GM23338 (cell line): ENCODE measurements around the gene DPH6. TPM values are rescaled to one million over a fixed set of nuclear protein-coding genes. Genes with fewer than 3 reads are reported as not detected.

Experiments used
- ATAC-seq: fragments of 200-7000 bp; cut with Tn5 transposase; 3 replicates; pipeline ENCODE4 v1.9.1; 2020
- DNase-seq: peaks from one replicate; pipeline ENCODE4 v3.0.0-alpha.2; 2015; ENCODE audit warnings: low spot score
- H2AFZ ChIP-seq: fragments of 200-600 bp; sonication (generic); 2 replicates; pipeline ENCODE4 v1.8.0; 2016; ENCODE audit warnings: antibody characterized with exemption, mild to moderate bottlenecking, moderate library complexity
- H3F3A ChIP-seq: fragments of 200-600 bp; sonication (generic); replicated peaks from 2 replicates; pipeline ENCODE4 v1.8.0; 2017; ENCODE audit warnings: antibody characterized with exemption, mixed run types, low read depth
- H3K27ac ChIP-seq: fragments of 200-600 bp; sonication (generic); 2 replicates; pipeline ENCODE4 v1.6.1; 2016; ENCODE audit warnings: low read depth
- H3K27me3 ChIP-seq: fragments of 200-600 bp; sonication (generic); 2 replicates; pipeline ENCODE4 v1.8.0; 2016; ENCODE audit warnings: mild to moderate bottlenecking, mixed run types, moderate library complexity; ENCODE audit not compliant: insufficient read depth
- H3K36me3 ChIP-seq: fragments of 200-600 bp; sonication (generic); 2 replicates; pipeline ENCODE4 v1.8.0; 2016; ENCODE audit warnings: mild to moderate bottlenecking; ENCODE audit not compliant: insufficient read depth
- H3K4me1 ChIP-seq: fragments of 200-600 bp; sonication (generic); 2 replicates; pipeline ENCODE4 v1.8.0; 2016; ENCODE audit warnings: mild to moderate bottlenecking, moderate library complexity; ENCODE audit not compliant: insufficient read depth
- H3K4me2 ChIP-seq: fragments of 200-600 bp; sonication (generic); 2 replicates; pipeline ENCODE4 v1.7.1; 2017; ENCODE audit warnings: mixed run types
- H3K4me3 ChIP-seq: fragments of 200-600 bp; sonication (generic); 2 replicates; pipeline ENCODE4 v1.6.1; 2016; ENCODE audit warnings: mixed run types
- H3K79me2 ChIP-seq: fragments of 200-600 bp; sonication (generic); replicated peaks from 2 replicates; pipeline ENCODE4 v1.8.0; 2017; ENCODE audit warnings: mild to moderate bottlenecking; ENCODE audit not compliant: insufficient read depth
- H3K9me2 ChIP-seq: fragments of 200-600 bp; sonication (generic); 2 replicates; pipeline ENCODE4 v1.8.0; 2017; ENCODE audit not compliant: insufficient read depth
- H4K20me1 ChIP-seq: fragments of 200-600 bp; sonication (generic); replicated peaks from 2 replicates; pipeline ENCODE4 v1.8.0; 2017; ENCODE audit warnings: mild to moderate bottlenecking; ENCODE audit not compliant: insufficient read depth
- H3K27ac Mint-ChIP-seq: 2 replicates; pipeline ENCODE4 v1.8.0; 2020; ENCODE audit warnings: inconsistent platforms, mild to moderate bottlenecking, moderate library complexity, mixed read lengths
- H3K27me3 Mint-ChIP-seq: 3 replicates; pipeline ENCODE4 v1.8.0; 2022; ENCODE audit warnings: low read depth, mild to moderate bottlenecking, moderate library complexity, mixed read lengths, inconsistent platforms; ENCODE audit not compliant: insufficient read depth, poor library complexity
- H3K36me3 Mint-ChIP-seq: 3 replicates; pipeline ENCODE4 v1.8.0; 2021; ENCODE audit warnings: low read depth, mild to moderate bottlenecking, inconsistent platforms, moderate library complexity, mixed read lengths
- H3K4me1 Mint-ChIP-seq: 3 replicates; pipeline ENCODE4 v1.8.0; 2020; ENCODE audit warnings: mild to moderate bottlenecking, inconsistent platforms, mixed read lengths
- H3K4me3 Mint-ChIP-seq: 3 replicates; pipeline ENCODE4 v1.8.0; 2021; ENCODE audit warnings: moderate library complexity, mild to moderate bottlenecking, inconsistent platforms, mixed read lengths
- H3K9me3 Mint-ChIP-seq: 3 replicates; pipeline ENCODE4 v1.8.0; 2020; ENCODE audit warnings: moderate library complexity, mild to moderate bottlenecking, inconsistent platforms, mixed read lengths
- CREB1 ChIP-seq: fragments of 250-450 bp; sonication (Bioruptor Pico); IDR thresholded peaks from 2 replicates; pipeline ENCODE4 v1.5.0; 2020; ENCODE audit warnings: low read depth, mild to moderate bottlenecking, moderate library complexity
- CTCF ChIP-seq, 2 experiments: fragments of 200-600 bp in 1 of 2; sonication (generic) in 1 of 2; conservative IDR thresholded peaks; 2 replicates each; pipeline versions ENCODE4 v1.5.1 to v1.6.1; 2016 to 2017; ENCODE audit warnings: antibody characterized with exemption in 2 of 2, low read depth in 2 of 2, mild to moderate bottlenecking in 2 of 2, moderate library complexity in 1 of 2
- ETS1 ChIP-seq: IDR thresholded peaks from 2 replicates; pipeline ENCODE4 v1.6.1; 2016; ENCODE audit warnings: antibody characterized with exemption
- EZH2 ChIP-seq: fragments of 200-600 bp; sonication (generic); IDR thresholded peaks from one replicate; pipeline ENCODE4 v1.8.0; 2017; ENCODE audit warnings: antibody characterized with exemption, mild to moderate bottlenecking, low read depth; ENCODE audit not compliant: unreplicated experiment
- EZH2phosphoT487 ChIP-seq: fragments of 200-600 bp; sonication (generic); IDR thresholded peaks from one replicate; pipeline ENCODE4 v1.8.1; 2018; ENCODE audit warnings: antibody characterized with exemption; ENCODE audit not compliant: unreplicated experiment
- JUNB ChIP-seq: IDR thresholded peaks from one replicate; pipeline ENCODE4 v1.6.1; 2016; ENCODE audit warnings: antibody characterized with exemption; ENCODE audit not compliant: unreplicated experiment
- NANOG ChIP-seq: IDR thresholded peaks from 2 replicates; pipeline ENCODE4 v1.6.1; 2016; ENCODE audit warnings: antibody characterized with exemption, borderline replicate concordance
- POLR2AphosphoS5 ChIP-seq: IDR thresholded peaks from 2 replicates; pipeline ENCODE4 v1.6.1; 2016; ENCODE audit warnings: antibody characterized with exemption, low read depth
- STAT1 ChIP-seq: IDR thresholded peaks from one replicate; pipeline ENCODE4 v1.6.1; 2016; ENCODE audit warnings: antibody characterized with exemption; ENCODE audit not compliant: unreplicated experiment
- ZNF114 ChIP-seq: fragments of 250-450 bp; sonication (Bioruptor Pico); IDR thresholded peaks from 2 replicates; pipeline ENCODE4 v1.5.0; 2020; ENCODE audit warnings: mild to moderate bottlenecking, moderate library complexity
- ZNF331 ChIP-seq: fragments of 250-450 bp; sonication (Bioruptor Pico); IDR thresholded peaks from 2 replicates; pipeline ENCODE4 v1.5.0; 2020; ENCODE audit warnings: low read depth, mild to moderate bottlenecking, moderate library complexity
- polyA plus RNA-seq: library from polyadenylated mRNA; unstranded; fragments of >200 nt; fragmentation: Nextera tagmentation; extraction: Ambion mirVana; gene quantifications from 2 replicates; pipeline ENCODE4 v1.2.1, GENCODE V29; 2016
- total RNA-seq: library from RNA; depleted of rRNA; stranded (reverse); fragments of >200 nt; shearing (Covaris generic); gene quantifications from 2 replicates; pipeline ENCODE4 v1.2.3, GENCODE V29; 2014
- TF ChIP-seq, protein P1 (sequence below): IDR thresholded peaks from one replicate; pipeline ENCODE4 v1.6.1; 2018; ENCODE audit warnings: antibody characterized with exemption; ENCODE audit not compliant: unreplicated experiment
- TF ChIP-seq, protein P2 (sequence below): fragments of 250-450 bp; sonication (Bioruptor Pico); IDR thresholded peaks from 2 replicates; pipeline ENCODE4 v1.5.0; 2020; ENCODE audit warnings: mild to moderate bottlenecking, moderate library complexity

Gene DPH6
- total and polyA plus RNA-seq, 2 experiments from 2014 or later = 37.9 to 46.9 TPM

GRCh38 chr15:35550957-35551356, 5.0 kb upstream of the DPH6 start:
- TF ChIP-seq CTCF (conservative IDR thresholded peaks at IDR 0.05; ENCODE audit: low read depth in 2 of 2) (no peak), EZH2phosphoT487 (no peak), ZNF114 (CRISPR knock-in tag) (no peak), CREB1 (CRISPR knock-in tag) (no peak), POLR2AphosphoS5 (no peak), STAT1 (no peak), JUNB (no peak), ZNF331 (no peak), NANOG (no peak), EZH2 (no peak), ETS1 (no peak)
- TF ChIP-seq, protein P1, sequence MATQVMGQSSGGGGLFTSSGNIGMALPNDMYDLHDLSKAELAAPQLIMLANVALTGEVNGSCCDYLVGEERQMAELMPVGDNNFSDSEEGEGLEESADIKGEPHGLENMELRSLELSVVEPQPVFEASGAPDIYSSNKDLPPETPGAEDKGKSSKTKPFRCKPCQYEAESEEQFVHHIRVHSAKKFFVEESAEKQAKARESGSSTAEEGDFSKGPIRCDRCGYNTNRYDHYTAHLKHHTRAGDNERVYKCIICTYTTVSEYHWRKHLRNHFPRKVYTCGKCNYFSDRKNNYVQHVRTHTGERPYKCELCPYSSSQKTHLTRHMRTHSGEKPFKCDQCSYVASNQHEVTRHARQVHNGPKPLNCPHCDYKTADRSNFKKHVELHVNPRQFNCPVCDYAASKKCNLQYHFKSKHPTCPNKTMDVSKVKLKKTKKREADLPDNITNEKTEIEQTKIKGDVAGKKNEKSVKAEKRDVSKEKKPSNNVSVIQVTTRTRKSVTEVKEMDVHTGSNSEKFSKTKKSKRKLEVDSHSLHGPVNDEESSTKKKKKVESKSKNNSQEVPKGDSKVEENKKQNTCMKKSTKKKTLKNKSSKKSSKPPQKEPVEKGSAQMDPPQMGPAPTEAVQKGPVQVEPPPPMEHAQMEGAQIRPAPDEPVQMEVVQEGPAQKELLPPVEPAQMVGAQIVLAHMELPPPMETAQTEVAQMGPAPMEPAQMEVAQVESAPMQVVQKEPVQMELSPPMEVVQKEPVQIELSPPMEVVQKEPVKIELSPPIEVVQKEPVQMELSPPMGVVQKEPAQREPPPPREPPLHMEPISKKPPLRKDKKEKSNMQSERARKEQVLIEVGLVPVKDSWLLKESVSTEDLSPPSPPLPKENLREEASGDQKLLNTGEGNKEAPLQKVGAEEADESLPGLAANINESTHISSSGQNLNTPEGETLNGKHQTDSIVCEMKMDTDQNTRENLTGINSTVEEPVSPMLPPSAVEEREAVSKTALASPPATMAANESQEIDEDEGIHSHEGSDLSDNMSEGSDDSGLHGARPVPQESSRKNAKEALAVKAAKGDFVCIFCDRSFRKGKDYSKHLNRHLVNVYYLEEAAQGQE = no peak
- TF ChIP-seq, protein P2, sequence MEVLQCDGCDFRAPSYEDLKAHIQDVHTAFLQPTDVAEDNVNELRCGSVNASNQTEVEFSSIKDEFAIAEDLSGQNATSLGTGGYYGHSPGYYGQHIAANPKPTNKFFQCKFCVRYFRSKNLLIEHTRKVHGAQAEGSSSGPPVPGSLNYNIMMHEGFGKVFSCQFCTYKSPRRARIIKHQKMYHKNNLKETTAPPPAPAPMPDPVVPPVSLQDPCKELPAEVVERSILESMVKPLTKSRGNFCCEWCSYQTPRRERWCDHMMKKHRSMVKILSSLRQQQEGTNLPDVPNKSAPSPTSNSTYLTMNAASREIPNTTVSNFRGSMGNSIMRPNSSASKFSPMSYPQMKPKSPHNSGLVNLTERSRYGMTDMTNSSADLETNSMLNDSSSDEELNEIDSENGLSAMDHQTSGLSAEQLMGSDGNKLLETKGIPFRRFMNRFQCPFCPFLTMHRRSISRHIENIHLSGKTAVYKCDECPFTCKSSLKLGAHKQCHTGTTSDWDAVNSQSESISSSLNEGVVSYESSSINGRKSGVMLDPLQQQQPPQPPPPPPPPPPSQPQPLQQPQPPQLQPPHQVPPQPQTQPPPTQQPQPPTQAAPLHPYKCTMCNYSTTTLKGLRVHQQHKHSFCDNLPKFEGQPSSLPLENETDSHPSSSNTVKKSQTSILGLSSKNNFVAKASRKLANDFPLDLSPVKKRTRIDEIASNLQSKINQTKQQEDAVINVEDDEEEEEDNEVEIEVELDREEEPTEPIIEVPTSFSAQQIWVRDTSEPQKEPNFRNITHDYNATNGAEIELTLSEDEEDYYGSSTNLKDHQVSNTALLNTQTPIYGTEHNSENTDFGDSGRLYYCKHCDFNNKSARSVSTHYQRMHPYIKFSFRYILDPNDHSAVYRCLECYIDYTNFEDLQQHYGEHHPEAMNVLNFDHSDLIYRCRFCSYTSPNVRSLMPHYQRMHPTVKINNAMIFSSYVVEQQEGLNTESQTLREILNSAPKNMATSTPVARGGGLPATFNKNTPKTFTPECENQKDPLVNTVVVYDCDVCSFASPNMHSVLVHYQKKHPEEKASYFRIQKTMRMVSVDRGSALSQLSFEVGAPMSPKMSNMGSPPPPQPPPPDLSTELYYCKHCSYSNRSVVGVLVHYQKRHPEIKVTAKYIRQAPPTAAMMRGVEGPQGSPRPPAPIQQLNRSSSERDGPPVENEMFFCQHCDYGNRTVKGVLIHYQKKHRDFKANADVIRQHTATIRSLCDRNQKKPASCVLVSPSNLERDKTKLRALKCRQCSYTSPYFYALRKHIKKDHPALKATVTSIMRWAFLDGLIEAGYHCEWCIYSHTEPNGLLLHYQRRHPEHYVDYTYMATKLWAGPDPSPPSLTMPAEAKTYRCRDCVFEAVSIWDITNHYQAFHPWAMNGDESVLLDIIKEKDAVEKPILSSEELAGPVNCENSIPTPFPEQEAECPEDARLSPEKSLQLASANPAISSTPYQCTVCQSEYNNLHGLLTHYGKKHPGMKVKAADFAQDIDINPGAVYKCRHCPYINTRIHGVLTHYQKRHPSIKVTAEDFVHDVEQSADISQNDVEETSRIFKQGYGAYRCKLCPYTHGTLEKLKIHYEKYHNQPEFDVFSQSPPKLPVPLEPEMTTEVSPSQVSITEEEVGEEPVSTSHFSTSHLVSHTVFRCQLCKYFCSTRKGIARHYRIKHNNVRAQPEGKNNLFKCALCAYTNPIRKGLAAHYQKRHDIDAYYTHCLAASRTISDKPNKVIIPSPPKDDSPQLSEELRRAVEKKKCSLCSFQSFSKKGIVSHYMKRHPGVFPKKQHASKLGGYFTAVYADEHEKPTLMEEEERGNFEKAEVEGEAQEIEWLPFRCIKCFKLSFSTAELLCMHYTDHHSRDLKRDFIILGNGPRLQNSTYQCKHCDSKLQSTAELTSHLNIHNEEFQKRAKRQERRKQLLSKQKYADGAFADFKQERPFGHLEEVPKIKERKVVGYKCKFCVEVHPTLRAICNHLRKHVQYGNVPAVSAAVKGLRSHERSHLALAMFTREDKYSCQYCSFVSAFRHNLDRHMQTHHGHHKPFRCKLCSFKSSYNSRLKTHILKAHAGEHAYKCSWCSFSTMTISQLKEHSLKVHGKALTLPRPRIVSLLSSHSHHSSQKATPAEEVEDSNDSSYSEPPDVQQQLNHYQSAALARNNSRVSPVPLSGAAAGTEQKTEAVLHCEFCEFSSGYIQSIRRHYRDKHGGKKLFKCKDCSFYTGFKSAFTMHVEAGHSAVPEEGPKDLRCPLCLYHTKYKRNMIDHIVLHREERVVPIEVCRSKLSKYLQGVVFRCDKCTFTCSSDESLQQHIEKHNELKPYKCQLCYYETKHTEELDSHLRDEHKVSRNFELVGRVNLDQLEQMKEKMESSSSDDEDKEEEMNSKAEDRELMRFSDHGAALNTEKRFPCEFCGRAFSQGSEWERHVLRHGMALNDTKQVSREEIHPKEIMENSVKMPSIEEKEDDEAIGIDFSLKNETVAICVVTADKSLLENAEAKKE = no peak
- Histone ChIP-seq H3F3A (no peaks in the 10 kb centered on the region; the same call in 1 of the 2 replicates), H3K9me2 (no peaks in the 10 kb centered on the region), H3K27me3 (no peaks in the 10 kb centered on the region), H3K79me2 (no peaks in the 10 kb centered on the region), H3K4me3 (no peak overlapping the region), H4K20me1 (no peaks in the 10 kb centered on the region), H2AFZ (no peak overlapping the region), H3K27ac (no peak overlapping the region), H3K4me2 (no peak overlapping the region), H3K36me3 (no peaks in the 10 kb centered on the region), H3K4me1 (peaks cover 29% of the 10 kb centered on the region)
- DNase-seq (no peak), ATAC-seq (no peak)
- peaks cover 2% of the 10 kb centered on the region; the same call in 1 of the 3 replicates for H3K9me3 Mint-ChIP-seq
- H3K27ac Mint-ChIP-seq = no peak overlapping the region; the same call in 1 of the 2 replicates
- no peaks in the 10 kb centered on the region for H3K27me3 Mint-ChIP-seq
- peaks cover 11% of the 10 kb centered on the region; the same call in 1 of the 3 replicates for H3K36me3 Mint-ChIP-seq
- H3K4me3 Mint-ChIP-seq = no peak overlapping the region
- peaks cover 48% of the 10 kb centered on the region for H3K4me1 Mint-ChIP-seq
